HepG2 (cell line): Measurements from ENCODE around the gene CADM1.

Experiments used
- ATF2 ChIP-seq: sonication (generic); formaldehyde crosslinking; IDR thresholded peaks from 2 replicates; pipeline ENCODE4 v1.4.0; 2020; ENCODE audit warnings: missing genetic modification reagents
- CREB1 ChIP-seq, 2 experiments: fragments of 450-650 bp in 1 of 2; IDR thresholded peaks; 2 replicates each; pipeline ENCODE4 v1.6.1; 2016 to 2017; ENCODE audit warnings: control low read depth in 1 of 2, mild to moderate bottlenecking in 1 of 2, missing compliant biosample characterization in 1 of 2, missing genetic modification characterization in 1 of 2
- CTCF ChIP-seq: sonication (generic); formaldehyde crosslinking; IDR thresholded peaks from 2 replicates; pipeline ENCODE4 v1.5.0; 2020; ENCODE audit warnings: mild to moderate bottlenecking, missing genetic modification reagents, moderate library complexity
- ESRRA ChIP-seq: sonication (generic); formaldehyde crosslinking; IDR thresholded peaks from 2 replicates; pipeline ENCODE4 v1.5.1; 2020; ENCODE audit warnings: mild to moderate bottlenecking, low read depth, missing genetic modification reagents
- PHB2 ChIP-seq: fragments of 450-650 bp; IDR thresholded peaks from 2 replicates; pipeline ENCODE4 v1.6.1; 2018; ENCODE audit not compliant: partially characterized antibody
- PHF5A ChIP-seq: IDR thresholded peaks from one replicate; pipeline ENCODE4 v1.6.1; 2018; ENCODE audit warnings: low read depth, missing genetic modification reagents; ENCODE audit not compliant: unreplicated experiment
- SP2 ChIP-seq: sonication (generic); formaldehyde crosslinking; IDR thresholded peaks from 2 replicates; pipeline ENCODE4 v1.5.1; 2020; ENCODE audit warnings: mild to moderate bottlenecking, missing genetic modification reagents
- SRF ChIP-seq: IDR thresholded peaks from 2 replicates; pipeline ENCODE4 v1.6.1; 2011; ENCODE audit warnings: mild to moderate bottlenecking, low read depth, low read length, moderate library complexity
- TRAFD1 ChIP-seq: sonication (generic); formaldehyde crosslinking; IDR thresholded peaks from 2 replicates; pipeline ENCODE4 v1.5.1; 2020; ENCODE audit warnings: missing genetic modification reagents, mild to moderate bottlenecking, borderline replicate concordance
- ZBTB1 ChIP-seq: sonication (generic); formaldehyde crosslinking; IDR thresholded peaks from 2 replicates; pipeline ENCODE4 v1.4.0; 2020; ENCODE audit warnings: missing genetic modification reagents, borderline replicate concordance

- TF ChIP-seq ZBTB1 (no peak), SP2 (no peak), PHF5A (CRISPR knock-in tag) (no peak), PHB2 (no peak), SRF (no peak), TRAFD1 (CRISPR knock-in tag) (no peak), ATF2 (CRISPR knock-in tag) (no peak), CREB1 (IDR thresholded peaks at IDR 0.05) (no peak), CREB1 (CRISPR knock-in tag; IDR thresholded peaks at IDR 0.05) (no peak), ESRRA (no peak), CTCF (CRISPR knock-in tag) (no peak)
Measured at GRCh38 chr11:115459563-115459962, 44.7 kb downstream of the CADM1 start.
